ENCODE measurements around the gene CLEC11A.
"Not testable (repeated sequence)": the region's sequence is repeated elsewhere in the genome, so short reads cannot be mapped to it uniquely, and the experiment has no call there.

CLEC11A gene

GRCh38 chr19:50723735-50724521, 764 bp downstream of the CLEC11A start:
- no peak for DNase-seq

GRCh38 chr19:50724522-50725217, 1.5 kb downstream of the CLEC11A start:
- DNase-seq: no peak

GRCh38 chr19:50725218-50725910, 2.2 kb downstream of the CLEC11A start:
- no peak for DNase-seq

GRCh38 chr19:50725911-50726230, 2.7 kb downstream of the CLEC11A start:
- DNase-seq: no peak

- DNase-seq: no peak
Observed at GRCh38 chr19:50728084-50728737, 5.0 kb downstream of the CLEC11A start.

- DNase-seq: no peak
Observed at GRCh38 chr19:50729894-50730293, 6.7 kb downstream of the CLEC11A start.

- DNase-seq: no peak
Observed at GRCh38 chr19:50735869-50736268, 12.7 kb downstream of the CLEC11A start.

- no peak for DNase-seq
Observed at GRCh38 chr19:50736338-50736737, 13.2 kb downstream of the CLEC11A start.

GRCh38 chr19:50739132-50739913, 16.2 kb downstream of the CLEC11A start:
- no peak for DNase-seq

GRCh38 chr19:50739914-50740426, 16.8 kb downstream of the CLEC11A start:
- DNase-seq: no peak

GRCh38 chr19:50741179-50741933, 18.2 kb downstream of the CLEC11A start:
- no peak for DNase-seq

GRCh38 chr19:50743537-50743936, 20.4 kb downstream of the CLEC11A start:
- no peak for DNase-seq

GRCh38 chr19:50745221-50745620, 22.1 kb downstream of the CLEC11A start:
- DNase-seq: no peak

- DNase-seq: not testable (repeated sequence)
Observed at GRCh38 chr19:50747141-50747540, 24.0 kb downstream of the CLEC11A start.

- DNase-seq: no peak
Observed at GRCh38 chr19:50749490-50749889, 26.3 kb downstream of the CLEC11A start.

- DNase-seq: no peak
Observed at GRCh38 chr19:50750010-50750409, 26.8 kb downstream of the CLEC11A start.

GRCh38 chr19:50753879-50754278, 30.7 kb downstream of the CLEC11A start:
- no peak for DNase-seq

GRCh38 chr19:50756244-50756643, 33.1 kb downstream of the CLEC11A start:
- DNase-seq: not testable (repeated sequence)

- DNase-seq: not testable (repeated sequence)
Observed at GRCh38 chr19:50757624-50758023, 34.5 kb downstream of the CLEC11A start.

GRCh38 chr19:50759076-50759475, 35.9 kb downstream of the CLEC11A start:
- not testable (repeated sequence) for DNase-seq

- no peak for DNase-seq
Observed at GRCh38 chr19:50759886-50760285, 36.7 kb downstream of the CLEC11A start.

Data from NCI-H510A (cell line).